ENCODE data around the gene USP47. TPM values are rescaled to one million over a fixed set of nuclear protein-coding genes. Genes with fewer than 3 reads are reported as not detected.

The USP47 gene
- total and polyA plus RNA-seq, 9 of the 15 experiments (the other 6 are each of a cell fraction or from before 2014, with no cell fraction given): 13.1 to 63.6 (median 34.7) TPM

GRCh38 chr11:11944444-11944843, 102.7 kb downstream of the USP47 start:
- Histone ChIP-seq H3K9me3 (replicated peaks; ENCODE audit: control insufficient read depth, insufficient read depth, low read depth, low read length) (no peaks in the 10 kb centered on the region), H2AFZ (ENCODE audit: low read depth, low read length) (no peak overlapping the region), H3K27me3 (ENCODE audit: control insufficient read depth in 2 of 2, insufficient read depth in 2 of 2, low read length in 2 of 2) (no peaks in the 10 kb centered on the region), H3K9me1 (ENCODE audit: control insufficient read depth, insufficient read depth, low read length) (no peaks in the 10 kb centered on the region), H3K4me2 (ENCODE audit: insufficient read depth, low read length) (no peak overlapping the region), H3K4me1 (replicated peaks in 1 of 2; ENCODE audit: control insufficient read depth in 2 of 2, insufficient read depth in 2 of 2, low read length in 2 of 2) (no peaks in the 10 kb centered on the region), H4K20me1 (replicated peaks; ENCODE audit: control insufficient read depth, insufficient read depth, low read length) (no peaks in the 10 kb centered on the region), H3K79me2 (ENCODE audit: control insufficient read depth, insufficient read depth, low read length) (no peaks in the 10 kb centered on the region), H3K4me3 (no peak overlapping the region), H3K9ac (ENCODE audit: insufficient read depth in 1 of 2, low read depth in 2 of 2, low read length in 2 of 2) (no peak overlapping the region), H3K36me3 (ENCODE audit: control insufficient read depth, insufficient read depth, low read length) (peaks cover 79% of the 10 kb centered on the region), H3K27ac (ENCODE audit: extremely low read depth, low read depth, low read length) (no peak overlapping the region)
- FAIRE-seq (no peak), DNase-seq (ENCODE audit: extremely low read depth in 1 of 4, low spot score in 3 of 4) (no peak), ATAC-seq (no peak)
- ChIA-PET POLR2A (interaction anchor here (0.9 kb wide), 1 partner anchor 11 kb away, joined by 3 read pairs; no protein-coding TSS in a partner anchor), CTCF (ENCODE audit: low intra/inter-chr PET ratio) (no interaction called here)
- 90% methylated on average over 5 of the region's 5 CpGs for WGBS (ENCODE audit: insufficient coverage, low coverage, missing lambda C conversion rate)
- no TSS peak for BruUV-seq (replicated peaks)
- TF ChIP-seq CBX2 (IDR thresholded peaks at IDR 0.05; ENCODE audit: insufficient read depth, low read length, poor library complexity, severe bottlenecking): no peak
- no peak for TF ChIP-seq TCF3 (CRISPR knock-in tag; IDR thresholded peaks at IDR 0.05)
- intact Hi-C loops (cut with micrococcal nuclease) (no loop called here), in situ Hi-C loops (cut with MboI) (no loop called here)

- in situ Hi-C loops (cut with MboI): no loop called here
- TF ChIP-seq RFX1 (IDR thresholded peaks at IDR 0.05) (no peak), ZNF707 (CRISPR knock-in tag; conservative IDR thresholded peaks at IDR 0.05) (no peak), TFE3 (CRISPR knock-in tag; IDR thresholded peaks at IDR 0.05) (no peak), IRF9 (tag; IDR thresholded peaks at IDR 0.05) (no peak), ZNF785 (CRISPR knock-in tag; IDR thresholded peaks at IDR 0.05) (no peak), MED1 (CRISPR knock-in tag; IDR thresholded peaks at IDR 0.05; ENCODE audit: borderline replicate concordance) (no peak), NBN (IDR thresholded peaks at IDR 0.05; ENCODE audit: low read depth) (no peak), AFF4 (CRISPR knock-in tag; IDR thresholded peaks at IDR 0.05) (no peak)
These were observed 104.4 kb downstream of the USP47 start for GRCh38 chr11:11946180-11946579.

More at GRCh38 chr11:11946180-11946579, 104.4 kb downstream of the USP47 start:
- POLR2A ChIA-PET: interaction anchor here (1.4 to 2.7 kb wide), 2 partner anchors 9 to 13 kb away, joined by 3 to 14 read pairs; no protein-coding TSS in a partner anchor
- no peak overlapping the region for H3K4me2 ChIP-seq (ENCODE audit: insufficient read depth, low read length)
- peaks cover 86% of the 10 kb centered on the region for H3K36me3 ChIP-seq (ENCODE audit: control insufficient read depth, insufficient read depth, low read length)
- BruUV-seq (replicated peaks): no TSS peak
- H3K4me1 ChIP-seq (replicated peaks in 1 of 2; ENCODE audit: control insufficient read depth in 2 of 2, insufficient read depth in 2 of 2, low read length in 2 of 2): no peaks in the 10 kb centered on the region
- no peaks in the 10 kb centered on the region for H3K9me1 ChIP-seq (ENCODE audit: control insufficient read depth, insufficient read depth, low read length)
- no peaks in the 10 kb centered on the region for H3K9me3 ChIP-seq (replicated peaks; ENCODE audit: control insufficient read depth, insufficient read depth, low read depth, low read length)
- no peak overlapping the region for H3K27ac ChIP-seq (ENCODE audit: extremely low read depth, low read depth, low read length)
- no peak overlapping the region for H3K9ac ChIP-seq (ENCODE audit: insufficient read depth in 1 of 2, low read depth in 2 of 2, low read length in 2 of 2)
- H3K4me3 ChIP-seq: no peak overlapping the region
- intact Hi-C loops (cut with micrococcal nuclease): no loop called here
- H3K27me3 ChIP-seq (ENCODE audit: control insufficient read depth in 2 of 2, insufficient read depth in 2 of 2, low read length in 2 of 2): no peaks in the 10 kb centered on the region
- no peaks in the 10 kb centered on the region for H4K20me1 ChIP-seq (replicated peaks; ENCODE audit: control insufficient read depth, insufficient read depth, low read length)
- DNase-seq (ENCODE audit: extremely low read depth in 1 of 4, low spot score in 3 of 4) (no peak), FAIRE-seq (no peak), ATAC-seq (no peak)
- 88% methylated on average over 2 of the region's 2 CpGs for WGBS (ENCODE audit: insufficient coverage, low coverage, missing lambda C conversion rate)
- no peaks in the 10 kb centered on the region for H3K79me2 ChIP-seq (ENCODE audit: control insufficient read depth, insufficient read depth, low read length)
- CTCF ChIA-PET (ENCODE audit: low intra/inter-chr PET ratio): no interaction called here
- no peak overlapping the region for H2AFZ ChIP-seq (ENCODE audit: low read depth, low read length)
